ENCODE data around the gene NELFE.

The NELFE gene

GRCh38 chr6:31948753-31949413 is 9.9 kb downstream of the NELFE start:
- H3K4me3 ChIP-seq (ENCODE audit: control insufficient read depth, low read depth, low read length): no peak overlapping the region
- TF ChIP-seq CTCF (IDR thresholded peaks at IDR 0.05; ENCODE audit: control insufficient read depth, insufficient read depth, low read depth, low read length, missing control alignments): no peak
- no peak for DNase-seq (ENCODE audit: low read depth)

GRCh38 chr6:31948306-31948705 is 10.5 kb downstream of the NELFE start:
- H3K4me3 ChIP-seq (ENCODE audit: control insufficient read depth, low read depth, low read length): no peak overlapping the region
- DNase-seq (ENCODE audit: low read depth): no peak
- no peak for TF ChIP-seq CTCF (IDR thresholded peaks at IDR 0.05; ENCODE audit: control insufficient read depth, insufficient read depth, low read depth, low read length, missing control alignments)

GRCh38 chr6:31947864-31948263 is 10.9 kb downstream of the NELFE start:
- H3K4me3 ChIP-seq (ENCODE audit: control insufficient read depth, low read depth, low read length): no peak overlapping the region

GRCh38 chr6:31947070-31947675 is 11.6 kb downstream of the NELFE start:
- DNase-seq (ENCODE audit: low read depth): no peak
- TF ChIP-seq CTCF (IDR thresholded peaks at IDR 0.05; ENCODE audit: control insufficient read depth, insufficient read depth, low read depth, low read length, missing control alignments): no peak
- H3K4me3 ChIP-seq (ENCODE audit: control insufficient read depth, low read depth, low read length): no peak overlapping the region

More at GRCh38 chr6:31947864-31948263, 10.9 kb downstream of the NELFE start:
- DNase-seq (ENCODE audit: low read depth): no peak
- no peak for TF ChIP-seq CTCF (IDR thresholded peaks at IDR 0.05; ENCODE audit: control insufficient read depth, insufficient read depth, low read depth, low read length, missing control alignments)

- H3K4me3 ChIP-seq (ENCODE audit: control insufficient read depth, low read depth, low read length): no peak overlapping the region
- no peak for DNase-seq (ENCODE audit: low read depth)
These were observed 12.3 kb downstream of the NELFE start for GRCh38 chr6:31946370-31946885.

More at GRCh38 chr6:31946370-31946885, 12.3 kb downstream of the NELFE start:
- no peak for TF ChIP-seq CTCF (IDR thresholded peaks at IDR 0.05; ENCODE audit: control insufficient read depth, insufficient read depth, low read depth, low read length, missing control alignments)

Data from AG09309 (cell line).